NCI-H1417 (cell line): ENCODE results near the gene DEGS1.

Source experiments
- DNase-seq, 3 experiments: peaks; one replicate each; lab custom pipeline; 2025; lab: John Stamatoyannopoulos, UW

Gene DEGS1

DNA sequence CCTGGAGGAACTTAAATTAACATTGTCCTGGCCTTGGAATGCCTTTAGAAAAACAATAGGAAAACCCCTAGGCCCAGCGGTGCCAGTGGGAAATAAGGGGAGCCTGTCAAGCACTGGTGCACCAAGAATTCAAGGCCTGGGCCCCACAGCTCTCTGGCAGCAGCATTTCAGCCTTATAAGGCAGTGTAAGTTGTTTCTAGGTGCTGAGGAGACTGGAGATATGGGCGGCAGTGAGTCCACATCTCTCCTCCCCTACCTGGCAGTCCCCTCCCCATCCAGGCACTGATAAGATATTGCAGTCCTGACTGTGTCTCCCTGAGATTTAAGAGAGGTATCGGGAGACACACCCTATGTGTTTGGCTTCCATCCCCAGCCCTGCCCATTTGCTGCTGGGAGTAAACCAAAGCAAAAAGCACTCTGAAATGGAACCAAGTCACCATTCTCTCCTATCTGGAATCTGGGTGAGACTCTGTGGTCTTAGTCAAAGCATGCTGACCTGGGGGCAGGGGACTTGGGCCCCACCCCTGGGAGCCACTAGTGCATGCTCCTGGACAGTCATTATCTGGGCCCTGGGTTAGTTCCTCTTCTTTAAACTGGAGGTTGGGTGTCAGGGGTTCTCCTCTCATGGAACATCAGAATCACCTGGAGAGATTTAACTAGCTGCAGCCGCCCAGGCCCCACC, 30.5 kb downstream of the DEGS1 start:
- DNase-seq = no peak

GRCh38 chr1:224216382-224216781, 33.3 kb downstream of the DEGS1 start:
- DNase-seq = no peak

- no peak for DNase-seq
Observed at GRCh38 chr1:224217655-224218623, 34.9 kb downstream of the DEGS1 start.

DNA sequence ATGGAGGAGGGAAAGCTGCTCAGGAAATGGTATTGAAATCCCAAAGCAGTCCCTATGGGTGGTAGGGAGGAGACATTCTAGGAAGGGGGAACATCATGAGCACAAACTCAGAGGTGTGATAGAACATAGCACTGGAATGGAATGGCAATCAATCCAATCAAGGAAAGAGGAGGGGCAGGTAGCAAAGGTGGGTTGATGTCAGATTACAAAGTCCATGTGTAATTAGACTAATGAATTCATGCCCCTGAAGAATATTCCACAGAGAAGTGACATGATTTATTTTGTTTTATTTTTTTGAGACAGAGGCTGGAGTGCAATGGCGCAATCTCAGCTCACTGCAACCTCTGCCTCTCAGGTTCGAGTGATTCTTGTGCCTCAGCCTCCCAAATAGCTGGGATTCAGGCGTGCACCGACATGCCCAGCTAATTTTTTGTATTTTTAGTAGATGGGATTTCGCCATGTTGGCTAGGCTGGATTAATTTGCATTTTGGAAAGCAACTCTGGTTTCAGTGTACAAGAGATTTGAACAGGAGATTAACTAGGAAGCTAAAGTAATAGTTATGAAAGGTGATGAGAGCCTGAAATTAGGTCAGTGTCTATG, 36.1 kb downstream of the DEGS1 start:
- DNase-seq = peak in 1 of 3 experiments; percentile 15

- no peak for DNase-seq
Observed at GRCh38 chr1:224219612-224220059, 36.6 kb downstream of the DEGS1 start.

DNA sequence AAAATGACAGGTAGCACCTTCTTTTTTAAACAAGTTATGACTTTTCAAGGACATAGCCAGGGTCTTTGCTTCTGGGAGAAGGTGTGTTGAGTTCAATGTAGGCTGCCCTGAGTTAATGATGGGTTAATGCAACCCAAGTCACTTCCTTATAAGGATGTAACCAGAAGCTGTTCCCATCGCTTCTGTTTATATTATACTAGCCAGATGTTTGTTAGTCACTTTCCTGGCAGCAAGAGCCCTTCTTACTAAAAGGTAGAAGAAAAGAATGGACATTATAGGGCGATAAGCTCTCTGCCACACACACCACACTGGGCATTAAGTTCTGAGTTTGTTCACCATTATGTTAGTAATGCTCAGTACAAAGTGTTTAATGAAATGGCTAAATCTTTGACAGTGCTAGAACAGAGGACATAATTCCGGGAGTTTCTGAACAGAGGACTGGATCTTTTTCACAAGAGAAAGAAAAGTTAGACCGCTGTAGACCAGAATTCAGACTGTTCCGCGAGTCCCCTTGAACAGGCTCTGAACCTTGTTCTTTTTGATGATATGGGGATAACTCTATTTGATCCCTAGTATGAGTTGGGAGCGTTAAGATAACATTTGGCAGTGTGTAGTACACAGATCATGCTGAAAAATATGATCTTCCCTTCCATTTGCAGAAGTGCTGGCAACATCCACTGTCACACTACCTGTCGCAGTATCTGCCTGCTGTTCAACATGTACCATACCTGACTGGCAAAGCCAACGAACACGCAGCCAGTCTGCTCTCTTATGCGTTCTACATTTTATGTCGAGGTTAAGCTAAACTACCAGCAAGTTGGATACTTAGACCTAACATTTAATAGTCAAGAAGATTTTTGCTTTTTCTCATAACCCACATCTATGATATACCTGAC, 41.0 kb downstream of the DEGS1 start:
- no peak for DNase-seq

DNA sequence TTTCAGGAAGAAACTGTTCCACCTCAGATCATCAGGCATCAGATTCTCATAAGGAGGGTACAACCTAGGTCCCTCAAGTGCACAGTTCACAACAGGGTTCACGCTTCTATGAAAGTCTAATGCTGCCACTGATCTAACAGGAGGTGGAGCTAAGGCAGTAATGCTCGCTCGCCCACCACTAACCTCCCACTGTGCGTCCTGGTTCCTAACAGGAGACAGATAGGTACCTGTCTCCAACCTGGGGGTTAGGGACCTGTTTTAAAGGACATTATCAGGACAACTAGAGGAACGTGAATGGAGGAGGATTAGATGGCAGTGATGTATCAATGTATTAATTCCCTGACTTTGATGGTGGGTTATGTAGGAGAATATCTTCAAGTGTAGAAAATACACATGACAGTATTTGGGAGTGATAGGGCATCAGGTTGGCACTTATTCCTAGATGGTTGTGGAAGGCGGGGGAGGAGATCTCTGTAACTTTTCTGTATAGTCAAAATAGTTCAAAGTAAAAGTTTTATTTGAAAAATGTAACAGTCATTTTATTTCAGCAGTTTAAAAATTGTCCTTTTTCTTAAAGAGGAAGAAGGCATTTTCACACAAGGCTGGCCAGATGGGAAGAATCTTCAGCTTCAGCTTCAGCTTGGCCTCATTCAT, 43.9 kb downstream of the DEGS1 start:
- no peak for DNase-seq

GRCh38 chr1:224234017-224234416, 51.0 kb downstream of the DEGS1 start:
- no peak for DNase-seq

DNA sequence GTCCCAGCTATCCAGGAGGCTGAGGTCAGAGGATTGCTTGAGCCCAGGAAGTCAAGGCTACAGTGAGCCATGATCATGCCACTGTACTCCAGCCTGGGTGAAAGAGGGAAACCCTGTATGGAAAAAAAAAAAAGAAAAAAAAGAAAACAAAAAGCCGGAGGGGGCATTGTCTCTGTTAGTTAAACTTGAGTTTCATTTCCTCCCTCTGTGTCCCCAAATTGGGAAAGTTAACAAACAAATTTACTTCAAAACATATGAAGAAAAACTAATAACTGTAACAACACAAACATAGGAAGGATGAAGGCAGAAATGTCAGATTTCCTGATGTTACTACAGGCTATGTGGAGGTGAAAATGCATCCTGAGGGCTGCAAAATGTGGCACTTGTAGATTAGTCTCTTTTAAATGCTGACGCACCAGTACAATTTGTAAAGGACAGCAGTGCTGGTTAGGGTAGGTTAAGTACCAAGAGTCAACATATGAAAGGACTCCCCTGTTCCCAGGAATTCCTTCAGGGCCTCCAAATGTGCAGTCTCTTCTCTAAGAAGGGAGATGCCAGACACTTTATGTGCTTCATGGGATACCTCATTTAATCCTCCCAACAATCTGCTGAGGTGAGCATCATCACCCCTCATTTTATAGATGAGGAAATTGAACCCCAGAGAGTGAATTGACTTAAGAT, 52.9 kb downstream of the DEGS1 start:
- no peak for DNase-seq

DNA sequence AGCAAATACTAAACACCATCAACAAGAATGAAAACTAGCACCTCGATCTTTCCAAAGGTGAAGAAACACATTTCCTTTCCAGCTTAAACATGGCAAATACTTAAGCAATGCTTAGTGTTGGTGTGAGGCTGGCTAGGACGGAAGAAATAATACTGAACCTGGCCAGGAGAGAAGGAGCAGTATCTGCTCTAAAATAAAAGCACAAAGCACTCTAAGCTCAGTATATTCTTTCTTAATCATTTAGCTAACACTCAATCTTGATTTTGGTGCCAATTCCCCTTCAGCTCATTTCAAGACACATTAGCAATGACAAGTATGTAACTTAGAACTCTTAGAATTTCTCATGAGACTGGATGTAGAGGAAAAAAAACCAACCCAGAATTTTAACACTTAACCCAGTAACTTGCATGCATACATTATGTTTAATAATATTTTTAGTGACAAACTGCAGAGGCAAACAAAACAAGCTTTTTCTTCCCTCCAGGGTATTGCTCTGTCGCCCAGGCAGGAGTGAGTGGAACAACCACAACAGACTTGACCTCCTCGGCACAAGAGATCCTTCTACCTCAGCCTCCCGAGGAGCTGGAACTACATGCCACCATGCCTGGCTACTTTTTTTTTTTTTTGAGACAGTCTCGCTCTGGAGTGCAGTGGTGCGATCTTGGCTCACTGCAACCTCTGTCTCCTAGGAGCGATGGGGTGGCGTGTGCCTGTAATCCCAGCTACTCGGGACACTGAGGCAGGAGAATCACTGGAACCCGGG, 54.3 kb downstream of the DEGS1 start:
- DNase-seq = no peak

- DNase-seq = no peak
Observed at GRCh38 chr1:224238212-224238611, 55.2 kb downstream of the DEGS1 start.

DNA sequence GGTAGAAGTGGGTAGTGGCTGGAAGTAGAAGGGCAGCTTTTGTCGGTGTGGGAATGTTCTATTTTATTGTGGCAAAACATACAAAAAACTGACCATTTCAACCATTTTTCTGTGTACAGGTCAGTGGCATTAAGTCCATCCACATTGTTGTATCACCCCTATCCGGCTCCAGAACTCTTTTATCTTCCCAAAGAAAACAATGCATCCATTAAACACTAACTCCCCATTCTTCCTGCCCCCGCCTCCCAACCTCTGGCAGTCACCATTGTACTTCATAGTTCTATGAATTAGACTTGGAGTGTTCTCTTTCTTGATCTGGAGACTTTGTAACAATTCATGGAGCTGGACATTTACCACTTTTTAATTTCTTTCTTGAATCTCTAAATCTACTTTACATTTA, 55.7 kb downstream of the DEGS1 start:
- no peak for DNase-seq
